Hepatocyte (in vitro differentiated cells): Measurements from ENCODE around the gene LRRC38.

Experiments used
- EZH2 ChIP-seq: fragments of 200-600 bp; sonication (generic); IDR thresholded peaks from 2 replicates; pipeline ENCODE4 v1.6.1; 2016; ENCODE audit warnings: antibody characterized with exemption, mild to moderate bottlenecking, borderline replicate concordance
- EZH2phosphoT487 ChIP-seq: fragments of 200-600 bp; sonication (generic); IDR thresholded peaks from one replicate; pipeline ENCODE4 v1.6.1; 2018; ENCODE audit warnings: antibody characterized with exemption, mild to moderate bottlenecking, low read depth, moderate library complexity; ENCODE audit not compliant: unreplicated experiment, severe bottlenecking
- TF ChIP-seq, protein P1 (sequence below): fragments of 200-600 bp; sonication (generic); IDR thresholded peaks from 2 replicates; pipeline ENCODE4 v1.5.1; 2016; ENCODE audit warnings: antibody characterized with exemption, mild to moderate bottlenecking; ENCODE audit not compliant: poor library complexity

DNA sequence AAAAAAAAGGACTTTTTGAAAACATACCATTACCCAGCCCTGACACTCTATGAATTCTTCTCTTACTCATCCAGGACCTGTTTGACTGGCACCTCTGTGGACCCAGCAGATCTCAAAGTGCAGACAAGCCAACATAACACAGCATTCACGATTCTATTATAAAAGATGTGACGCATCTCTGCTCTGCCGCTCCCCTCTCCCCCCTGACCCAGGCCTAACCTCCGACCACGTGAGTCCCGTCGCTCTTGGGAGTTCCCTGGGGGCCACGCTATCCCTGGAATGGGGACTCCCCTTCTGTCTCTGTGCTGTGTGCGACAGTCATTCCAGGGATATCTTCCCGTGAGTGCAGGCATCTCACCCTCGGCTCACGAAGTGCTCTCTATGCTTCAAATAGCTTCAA, 21.1 kb downstream of the LRRC38 start:
- TF ChIP-seq, protein P1, sequence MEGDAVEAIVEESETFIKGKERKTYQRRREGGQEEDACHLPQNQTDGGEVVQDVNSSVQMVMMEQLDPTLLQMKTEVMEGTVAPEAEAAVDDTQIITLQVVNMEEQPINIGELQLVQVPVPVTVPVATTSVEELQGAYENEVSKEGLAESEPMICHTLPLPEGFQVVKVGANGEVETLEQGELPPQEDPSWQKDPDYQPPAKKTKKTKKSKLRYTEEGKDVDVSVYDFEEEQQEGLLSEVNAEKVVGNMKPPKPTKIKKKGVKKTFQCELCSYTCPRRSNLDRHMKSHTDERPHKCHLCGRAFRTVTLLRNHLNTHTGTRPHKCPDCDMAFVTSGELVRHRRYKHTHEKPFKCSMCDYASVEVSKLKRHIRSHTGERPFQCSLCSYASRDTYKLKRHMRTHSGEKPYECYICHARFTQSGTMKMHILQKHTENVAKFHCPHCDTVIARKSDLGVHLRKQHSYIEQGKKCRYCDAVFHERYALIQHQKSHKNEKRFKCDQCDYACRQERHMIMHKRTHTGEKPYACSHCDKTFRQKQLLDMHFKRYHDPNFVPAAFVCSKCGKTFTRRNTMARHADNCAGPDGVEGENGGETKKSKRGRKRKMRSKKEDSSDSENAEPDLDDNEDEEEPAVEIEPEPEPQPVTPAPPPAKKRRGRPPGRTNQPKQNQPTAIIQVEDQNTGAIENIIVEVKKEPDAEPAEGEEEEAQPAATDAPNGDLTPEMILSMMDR, result no peak
- TF ChIP-seq EZH2, result no peak
- no peak for TF ChIP-seq EZH2phosphoT487
